Islet of Langerhans (tissue), 1 donor: Measurements from ENCODE around the gene TTC38.
"Not testable (repeated sequence)": the region's sequence is repeated elsewhere in the genome, so short reads cannot be mapped to it uniquely, and the experiment has no call there.

Experiments
- FAIRE-seq: peaks from one replicate; lab custom pipeline; 2011; peaks lifted over from hg19 to GRCh38; lab: Jason Lieb, UNC

The TTC38 gene

DNA sequence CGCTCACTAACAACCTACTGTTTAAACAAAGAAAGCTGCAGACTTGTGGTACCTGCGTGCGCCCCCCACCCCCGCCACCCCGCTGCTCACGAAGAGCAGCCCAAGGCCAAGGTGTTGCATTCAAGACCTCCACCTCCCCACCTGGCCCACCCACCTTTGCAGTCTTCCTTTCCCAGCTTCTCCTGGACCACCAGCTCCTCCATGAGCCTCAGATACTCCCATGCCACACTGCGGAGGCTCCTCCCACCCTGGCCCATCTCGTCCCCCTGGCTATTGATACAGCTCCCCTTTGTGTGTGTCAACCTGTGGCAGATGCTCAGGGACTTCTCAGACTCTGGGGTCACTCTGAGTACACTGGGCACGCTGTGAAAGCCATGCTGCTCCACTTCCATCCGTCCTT is 21.6 kb upstream of the TTC38 start:
- FAIRE-seq: no peak

DNA sequence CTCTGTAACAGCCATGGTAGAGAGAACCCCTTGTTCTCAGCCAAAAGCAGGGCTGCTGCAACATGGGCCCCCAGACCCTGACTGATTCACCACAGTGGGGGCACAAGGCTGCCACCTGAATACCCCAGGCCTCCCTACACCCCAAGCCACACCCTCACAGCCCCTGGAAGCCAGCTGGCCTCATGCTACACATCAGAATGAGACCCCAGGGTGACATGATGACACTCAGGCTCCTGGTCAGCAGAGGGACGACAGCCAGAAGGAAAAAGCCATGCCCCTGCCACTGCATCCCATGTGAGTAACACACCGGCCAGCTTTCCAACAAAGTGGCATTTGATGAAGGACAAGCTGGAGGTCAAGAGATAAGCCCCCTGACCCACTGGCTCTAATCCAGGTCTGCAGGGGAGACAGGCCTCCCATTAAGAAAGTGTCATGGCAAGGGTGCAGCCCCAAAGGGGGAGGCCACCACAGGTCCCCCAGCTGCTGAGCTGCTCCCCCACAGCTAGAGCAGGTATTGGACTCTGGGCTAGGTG is 20.3 kb upstream of the TTC38 start:
- no peak for FAIRE-seq

DNA sequence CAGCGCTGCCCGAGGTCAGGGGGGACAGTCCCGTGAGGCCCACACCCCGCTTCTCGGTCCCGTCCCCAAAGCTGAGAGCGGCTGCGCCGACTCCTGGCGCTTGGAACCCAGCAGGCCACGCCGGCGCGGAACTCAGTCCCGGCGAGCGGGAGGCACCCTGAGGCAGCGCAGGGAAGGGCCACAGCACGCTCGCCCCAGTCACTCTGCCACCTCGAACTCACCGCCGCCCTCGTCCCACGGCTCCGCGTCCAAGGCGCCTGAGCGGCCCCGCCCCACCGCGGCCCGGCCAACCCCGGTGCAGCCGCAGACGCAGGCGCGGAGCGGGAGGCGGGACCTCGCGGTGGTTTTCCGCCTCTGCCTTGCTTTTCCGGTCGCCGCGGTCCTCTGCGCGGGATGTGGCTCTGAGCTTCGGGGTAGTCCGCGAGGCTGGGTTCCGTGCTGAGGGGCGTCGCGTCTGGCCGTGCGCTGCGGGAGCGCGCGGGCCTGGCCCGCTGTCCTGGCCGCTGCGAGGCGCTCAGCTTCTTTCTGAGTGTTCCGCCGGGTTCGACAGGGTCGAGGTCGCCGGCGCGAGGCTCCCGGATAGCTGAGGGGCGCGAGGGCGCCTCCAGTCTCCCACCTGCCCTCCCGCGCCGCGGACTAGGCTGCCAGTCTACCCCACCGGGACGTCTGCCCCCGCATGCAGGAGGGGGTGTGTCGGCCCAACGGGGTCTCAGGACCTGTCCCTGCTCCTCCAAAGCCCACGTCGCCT is 17.6 kb upstream of the TTC38 start, which contains the start of gene CDPF1:
TSS of gene CDPF1 (minus strand) at position 259 of the 748 bp plus-strand sequence. CDS start 2,009 bp downstream, outside the sequence.
- no peak for FAIRE-seq

DNA sequence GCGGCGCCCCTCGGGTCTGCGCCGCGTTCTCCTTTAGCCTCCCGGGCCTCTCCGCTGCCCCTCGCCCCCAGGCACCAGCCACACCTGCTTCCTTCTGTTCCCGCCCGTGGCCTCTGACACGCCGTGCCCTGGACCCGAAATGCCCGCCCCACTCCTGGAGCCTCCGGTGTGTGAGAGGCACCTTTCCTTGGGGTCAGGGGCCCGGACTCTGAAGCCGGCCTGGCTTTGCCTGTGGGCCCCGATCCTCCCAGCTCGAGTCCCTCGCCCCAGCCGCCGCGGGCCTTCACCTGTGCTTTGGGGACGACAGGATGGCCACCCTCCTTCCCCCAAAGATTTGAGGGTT is 17.1 kb upstream of the TTC38 start:
- no peak for FAIRE-seq

DNA sequence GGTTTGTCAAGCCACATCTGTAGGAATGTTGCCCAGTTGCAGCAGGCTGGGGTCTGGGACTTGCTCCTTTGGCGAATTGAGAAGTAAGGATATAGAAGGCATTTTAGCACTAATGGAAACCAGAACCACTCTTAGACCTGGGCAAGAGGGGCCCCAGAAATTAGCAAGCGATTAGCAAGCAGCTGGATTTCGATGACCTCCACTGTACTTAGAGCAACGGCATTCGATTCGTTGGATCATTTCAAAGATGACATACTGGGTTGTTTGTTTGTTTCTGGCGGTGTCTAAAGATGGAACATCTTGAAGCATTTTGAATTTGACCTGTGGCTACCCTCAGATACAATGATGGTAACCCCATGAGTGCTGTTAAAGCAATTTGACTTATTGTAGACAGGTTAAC is 16.5 kb upstream of the TTC38 start:
- no peak for FAIRE-seq

DNA sequence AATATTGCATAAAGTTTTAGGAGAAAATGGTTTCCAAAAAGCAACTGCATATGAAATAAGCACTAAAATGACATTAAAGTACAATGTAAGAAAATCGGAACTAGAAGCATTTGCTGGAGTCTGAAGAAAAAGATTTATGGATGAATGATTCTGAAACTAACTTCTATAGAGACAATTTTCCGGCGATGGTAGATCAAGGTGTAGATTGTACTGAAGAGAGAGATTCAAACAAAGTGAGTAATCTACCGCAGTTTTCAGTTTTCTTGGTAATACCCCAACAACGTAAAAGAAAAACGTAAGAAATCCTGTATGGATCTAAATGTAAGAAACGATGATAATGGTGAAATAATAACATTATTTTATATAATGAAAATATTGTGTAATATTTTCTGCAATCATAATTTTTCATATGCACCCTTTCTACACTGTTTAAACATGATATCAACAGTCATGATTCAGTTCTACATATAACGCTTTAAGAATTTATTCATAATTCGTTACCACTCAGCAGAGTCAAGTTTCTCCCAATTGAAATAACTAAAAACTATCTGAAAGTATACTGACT is 15.9 kb upstream of the TTC38 start:
- FAIRE-seq: no peak

DNA sequence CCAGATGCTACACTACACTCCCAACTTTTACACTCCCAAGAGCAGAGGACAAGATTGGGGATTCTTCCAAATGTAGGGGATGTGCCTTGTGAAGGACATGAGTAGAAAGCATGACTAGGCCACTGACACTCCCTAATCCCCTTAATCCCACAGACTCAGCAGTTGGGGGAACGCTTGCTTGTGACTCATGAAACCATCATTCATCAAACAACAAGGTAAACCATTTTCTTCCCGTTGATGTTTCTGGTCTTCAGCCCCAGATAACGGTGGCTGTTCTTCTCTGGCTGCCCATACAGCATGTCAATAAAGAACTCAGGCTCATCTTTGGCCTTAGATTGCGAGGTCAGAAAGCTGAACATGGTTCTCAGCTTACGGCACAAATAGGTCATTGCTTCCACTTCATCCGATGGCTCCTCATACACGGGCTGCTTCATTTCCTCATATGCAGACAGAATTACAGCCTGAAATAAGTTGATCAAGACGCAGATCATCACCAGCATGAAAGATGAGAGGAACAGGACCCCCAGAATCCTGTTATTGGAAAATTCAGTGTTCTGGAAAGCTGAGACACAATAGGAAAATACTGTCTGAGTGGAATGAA is 11.3 kb upstream of the TTC38 start:
- FAIRE-seq: no peak

DNA sequence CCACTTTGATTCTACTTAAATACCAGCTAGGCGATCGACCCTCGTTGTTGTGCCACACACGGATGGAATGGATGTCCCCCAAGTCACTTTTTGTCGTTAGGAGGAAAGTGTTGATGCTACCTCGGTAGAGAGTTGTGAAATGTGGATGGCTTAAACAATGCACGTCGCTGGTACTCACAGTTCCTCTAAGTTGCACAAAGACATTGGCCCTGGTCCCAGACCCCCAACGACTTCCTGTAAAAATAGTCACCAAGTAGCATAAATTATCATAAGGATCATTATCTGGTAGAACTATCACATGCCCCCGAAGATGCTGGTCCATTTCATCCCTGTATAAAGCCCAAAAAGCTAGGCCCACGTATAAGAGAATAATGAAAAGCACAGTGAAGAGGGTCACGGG is 8.4 kb upstream of the TTC38 start:
- FAIRE-seq: no peak

DNA sequence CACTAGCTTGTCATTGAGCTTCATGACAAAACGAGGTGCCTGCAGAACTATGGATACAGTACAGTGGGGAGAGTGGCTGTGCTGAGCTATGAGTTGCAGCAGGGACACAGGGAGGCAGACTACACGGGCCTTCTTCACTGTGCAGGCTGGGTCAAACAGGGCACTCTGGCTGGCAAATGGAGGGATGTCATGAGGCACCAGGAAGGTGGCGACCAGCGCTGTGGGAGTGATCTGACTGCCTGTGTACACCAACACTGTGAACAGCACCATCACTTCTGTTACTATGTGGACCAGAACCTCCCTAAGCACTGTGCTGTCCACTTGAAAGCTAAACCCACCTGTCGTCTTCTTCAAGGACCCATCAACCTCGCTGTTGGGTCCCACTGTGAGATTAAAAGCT is 7.8 kb upstream of the TTC38 start:
- FAIRE-seq: no peak

DNA sequence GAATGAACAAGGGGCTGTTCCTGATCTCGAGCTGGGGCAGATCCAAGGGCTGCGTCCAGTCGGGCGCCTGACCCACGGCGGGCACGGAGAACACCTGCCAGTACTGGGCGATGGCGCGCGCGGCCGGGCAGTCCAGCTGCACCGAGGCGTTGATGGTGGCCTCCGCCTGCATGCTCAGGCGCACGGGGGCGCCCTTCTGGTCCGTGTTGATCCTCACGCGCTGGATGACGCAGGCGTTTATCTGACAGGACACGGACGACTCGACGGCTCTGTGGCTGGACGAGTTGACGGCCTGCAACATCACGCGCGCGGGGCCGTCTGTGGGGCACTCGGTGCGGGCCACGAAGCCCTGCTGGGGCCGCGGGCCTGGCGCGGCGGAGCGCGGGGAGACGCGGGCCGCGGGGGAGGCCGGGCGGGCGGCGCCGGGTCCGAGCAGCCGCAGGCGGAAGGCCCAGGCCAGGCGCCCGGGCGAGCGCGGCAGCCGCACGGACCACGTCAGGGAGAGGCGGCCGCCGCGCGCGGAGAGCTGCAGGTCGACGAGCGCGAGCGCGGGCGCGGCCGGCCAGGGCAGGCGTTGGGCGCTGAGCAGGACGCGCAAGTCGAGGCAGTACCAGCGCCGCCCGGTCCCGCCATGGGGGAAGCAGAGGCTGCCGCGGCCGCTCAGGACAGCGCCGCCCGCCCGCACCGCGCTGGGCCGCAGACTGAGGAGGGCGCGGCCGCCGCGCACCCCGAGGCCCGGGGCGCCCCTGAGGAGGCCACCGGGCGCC is 5.2 kb upstream of the TTC38 start:
- no peak for FAIRE-seq

DNA sequence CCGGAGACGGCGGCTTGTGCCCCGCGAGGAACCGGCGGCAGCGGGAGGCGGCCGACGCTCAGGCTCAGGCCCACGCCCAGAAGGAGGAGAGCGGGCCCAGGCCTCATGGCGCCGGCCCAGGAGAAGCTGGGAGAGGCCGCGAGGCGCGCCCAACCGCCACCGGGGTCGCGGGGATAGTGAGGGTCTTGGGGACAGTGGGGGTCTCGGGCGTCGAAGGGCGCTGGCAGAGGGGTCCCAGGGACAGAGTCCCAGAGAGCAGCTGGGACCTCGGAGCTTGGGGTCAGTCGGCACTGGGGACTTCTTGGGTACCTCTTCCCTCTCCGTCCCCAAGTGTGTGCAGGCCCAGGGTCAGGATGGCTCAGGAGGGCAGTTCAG is 4.6 kb upstream of the TTC38 start, which contains the start of gene PKDREJ:
TSS of gene PKDREJ (minus strand) at position 128 of the 375 bp plus-strand sequence. CDS start at position 107, 21 bp downstream.
- FAIRE-seq: no peak

DNA sequence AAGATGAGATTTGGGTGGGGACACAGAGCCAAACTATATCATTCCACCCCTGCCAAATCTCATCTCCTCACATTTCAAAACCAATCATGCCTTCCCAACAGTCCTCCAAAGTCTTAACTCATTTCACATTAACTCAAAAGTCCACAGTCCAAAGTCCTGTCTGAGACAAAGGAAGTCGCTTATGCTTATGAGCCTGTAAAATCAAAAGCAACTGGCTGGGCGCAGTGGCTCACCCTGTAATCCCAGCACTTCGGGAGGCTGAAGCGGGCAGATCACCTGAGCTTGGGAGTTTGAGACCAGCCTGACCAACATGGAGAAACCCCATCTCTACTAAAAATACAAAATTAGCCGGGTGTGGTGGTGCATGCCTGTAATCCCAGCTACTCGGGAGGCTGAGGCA is 3.3 kb upstream of the TTC38 start:
- not testable (repeated sequence) for FAIRE-seq

DNA sequence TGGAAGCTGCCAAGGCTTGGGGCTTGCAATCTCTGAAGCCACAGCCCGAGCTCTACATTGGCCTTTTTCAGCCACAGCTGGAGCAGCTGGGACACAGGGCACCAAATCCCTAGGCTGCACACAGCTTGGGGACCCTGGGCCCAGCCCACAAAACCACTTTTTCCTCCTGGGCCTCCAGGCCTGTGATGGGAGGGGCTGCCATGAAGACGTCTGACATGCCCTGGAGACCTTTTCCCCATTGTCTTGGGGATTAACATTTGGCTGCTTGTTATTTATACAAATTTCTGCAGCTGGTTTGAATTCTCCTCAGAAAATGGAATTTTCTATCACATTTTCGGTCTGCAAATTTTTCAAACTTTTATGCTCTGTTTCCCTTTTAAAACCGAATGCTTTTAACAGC is 2.2 kb upstream of the TTC38 start:
- FAIRE-seq: not testable (repeated sequence)

DNA sequence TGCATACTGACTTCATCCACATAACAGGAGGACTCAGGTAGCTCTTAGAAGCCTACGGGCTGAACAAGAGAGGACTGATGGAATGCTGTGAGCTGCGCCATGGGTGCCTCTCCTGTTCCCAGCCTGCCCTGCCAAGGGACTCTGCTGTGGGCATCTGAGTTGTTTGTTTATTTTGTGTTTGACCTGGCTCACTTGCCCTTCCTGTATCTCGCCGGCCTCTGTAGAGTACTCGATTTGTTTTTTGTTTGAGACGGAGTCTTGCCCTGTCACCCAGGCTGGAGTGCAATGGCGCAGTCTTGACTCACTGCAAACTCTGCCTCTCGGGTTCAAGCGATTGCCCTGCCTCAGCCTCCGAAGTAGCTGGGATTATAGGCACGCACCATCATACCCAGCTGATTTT is 1.8 kb downstream of the TTC38 start:
- no peak for FAIRE-seq

DNA sequence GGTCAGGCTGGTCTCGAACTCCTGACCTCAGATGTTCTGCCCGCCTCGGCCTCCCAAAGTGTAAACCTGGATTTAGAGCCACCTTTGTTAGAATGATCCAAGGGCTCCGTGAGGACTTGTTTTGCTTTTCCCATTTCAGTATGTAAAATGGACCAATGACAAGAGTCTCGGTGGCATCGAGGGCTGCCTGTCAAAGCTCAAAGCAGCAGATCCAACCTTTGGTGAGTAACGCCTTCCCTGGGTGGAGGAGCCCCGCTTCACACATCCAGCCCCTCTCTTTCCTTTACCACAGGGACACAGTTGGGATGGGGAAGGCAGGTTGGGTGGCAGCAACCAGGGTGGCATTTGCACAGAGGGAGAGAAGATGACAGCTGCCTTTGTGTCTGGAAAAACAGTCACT is 4.4 kb downstream of the TTC38 start:
- FAIRE-seq: no peak

DNA sequence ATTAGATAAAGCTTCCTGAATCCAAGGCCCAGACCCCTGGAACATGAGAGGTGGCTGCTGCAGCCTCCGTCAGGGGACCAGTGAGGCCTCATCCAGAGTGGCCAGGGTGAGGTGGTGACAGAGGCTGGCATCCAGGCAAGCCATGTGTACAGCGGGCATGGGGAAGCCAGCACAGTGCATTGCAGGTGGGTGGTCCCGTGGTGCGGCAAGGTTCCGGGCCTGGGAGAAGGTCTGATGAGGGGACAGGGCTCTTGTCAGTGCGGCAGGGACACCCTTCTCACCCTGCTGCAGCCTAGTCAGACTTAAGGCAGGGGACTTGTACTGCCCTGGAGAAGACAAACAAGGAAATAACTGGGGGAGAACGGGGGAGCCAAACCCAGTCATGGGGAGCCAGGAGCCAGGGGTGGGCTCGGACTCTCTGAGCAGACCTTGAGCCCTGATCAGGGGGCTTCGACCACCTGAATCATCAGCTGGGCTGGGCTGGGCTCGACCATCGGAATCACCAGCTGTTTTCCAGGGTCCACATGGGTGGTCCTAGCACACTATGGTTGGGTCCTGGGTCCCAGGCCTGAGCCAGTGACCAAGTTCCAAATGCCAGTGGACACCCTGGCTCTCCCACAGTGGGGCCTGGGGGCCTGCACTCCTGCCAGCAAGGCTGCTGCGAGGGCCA is 5.1 kb downstream of the TTC38 start:
- no peak for FAIRE-seq

DNA sequence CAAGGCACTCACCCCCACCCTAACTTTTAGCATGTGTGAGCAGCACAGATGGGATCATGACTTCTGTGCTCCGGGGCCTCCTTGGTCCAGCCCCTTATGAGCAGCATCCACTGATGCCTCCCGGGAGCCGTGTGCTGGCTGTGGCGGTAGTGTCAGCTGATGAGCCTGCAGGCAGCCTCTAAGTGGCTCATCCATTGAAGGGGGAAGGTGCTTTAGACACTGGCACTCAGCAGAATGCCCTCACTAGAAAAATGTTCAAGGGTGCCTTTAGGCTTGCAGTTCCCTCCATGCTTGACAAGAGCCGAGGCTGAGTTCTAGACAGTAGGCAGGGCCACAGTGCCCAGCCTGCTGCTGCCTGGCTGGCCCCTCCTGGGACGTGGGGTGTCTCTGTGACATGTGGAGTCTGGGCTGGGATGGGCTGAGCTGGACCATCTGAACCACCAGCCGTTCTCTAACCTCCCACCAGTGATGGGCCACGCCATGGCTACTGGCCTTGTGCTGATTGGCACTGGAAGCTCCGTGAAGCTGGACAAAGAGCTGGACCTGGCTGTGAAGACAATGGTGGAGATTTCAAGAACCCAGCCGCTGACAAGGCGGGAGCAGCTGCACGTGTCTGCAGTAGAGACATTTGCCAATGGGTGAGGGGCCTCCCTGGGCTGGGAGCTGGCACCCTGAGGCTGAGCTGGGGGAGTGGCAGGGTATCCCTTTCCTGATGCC is 5.8 kb downstream of the TTC38 start:
- no peak for FAIRE-seq

DNA sequence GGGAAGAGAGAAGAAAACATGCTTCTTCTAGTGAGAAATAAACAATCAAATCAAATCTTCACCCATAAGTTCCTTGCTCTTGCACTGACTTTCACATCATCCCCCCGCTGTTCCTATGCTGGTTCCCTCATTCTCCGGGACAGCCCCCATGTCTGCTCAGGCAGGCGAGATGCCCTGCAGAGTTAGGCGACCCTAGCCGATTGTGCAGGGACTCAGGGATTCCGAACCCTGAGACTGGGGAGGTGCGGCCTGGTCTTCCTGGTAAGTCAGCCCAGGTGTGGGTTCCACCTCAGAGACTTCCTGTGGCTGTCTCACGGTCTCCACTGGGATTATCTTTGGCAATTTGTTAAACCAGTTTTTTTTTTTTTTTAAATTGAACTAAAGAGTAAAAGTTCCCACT is 6.6 kb downstream of the TTC38 start:
- FAIRE-seq: no peak

DNA sequence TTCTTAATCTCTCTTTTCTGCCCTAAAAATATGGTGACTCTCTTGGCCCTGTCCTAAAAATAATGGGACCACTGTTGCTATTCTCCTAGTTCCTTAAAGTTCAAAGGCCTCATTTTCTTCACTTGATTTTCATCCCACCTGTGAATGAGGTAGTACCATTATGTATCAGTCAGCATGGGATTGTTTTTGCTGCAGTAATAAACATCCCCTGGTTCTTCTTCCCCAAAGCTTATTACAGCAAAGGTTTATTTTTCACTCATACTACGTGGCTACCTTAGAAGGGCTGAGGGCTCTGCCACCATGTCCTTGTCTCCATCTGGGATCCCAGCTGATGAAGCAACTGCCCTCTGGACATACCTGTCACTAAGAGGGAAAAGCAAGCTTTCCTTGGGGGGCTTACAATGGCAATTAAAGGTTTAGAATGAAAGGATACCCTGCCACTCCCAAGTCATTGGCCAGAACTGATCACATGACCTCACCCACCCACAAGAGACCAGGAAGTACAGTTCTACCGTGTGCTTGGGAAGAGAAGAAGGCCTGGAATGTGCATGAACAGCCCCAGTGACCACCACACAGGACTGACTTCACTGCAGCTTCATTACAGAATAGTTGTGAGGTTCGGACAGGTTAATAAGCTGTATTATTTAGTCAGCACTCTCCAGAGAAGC is 7.8 kb downstream of the TTC38 start:
- no peak for FAIRE-seq

DNA sequence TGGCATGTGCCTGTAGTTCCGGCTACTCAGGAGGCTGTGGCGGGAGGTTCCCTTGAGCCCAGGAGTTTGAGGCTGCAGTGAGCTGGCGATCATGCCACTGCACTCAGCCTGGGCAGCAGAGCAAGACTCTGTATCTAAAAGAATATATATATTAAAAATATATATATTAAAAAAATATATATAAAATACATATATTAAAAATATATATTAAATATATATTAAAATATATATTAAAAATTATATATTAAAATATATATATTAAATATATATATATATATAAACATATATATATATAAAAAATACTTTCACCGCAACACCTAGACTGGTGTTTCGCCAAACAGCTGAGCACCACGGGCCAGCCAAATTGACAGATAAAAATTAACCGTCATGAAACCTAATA is 8.8 kb downstream of the TTC38 start:
- FAIRE-seq: no peak
